ENCODE results near the gene P2RY11.

- TF ChIP-seq CTCF (IDR thresholded peaks at IDR 0.05) (no peak), EZH2 (IDR thresholded peaks at IDR 0.05; ENCODE audit: borderline replicate concordance, insufficient read depth, low read depth, low read length, poor library complexity, severe bottlenecking) (no peak)
These were observed 20.2 kb upstream of the P2RY11 start for GRCh38 chr19:10091370-10091687.

Data from B cell (primary cell).